Bronchial epithelial cell (primary cell): Measurements from ENCODE around the gene SP110. TPM values are rescaled to one million over a fixed set of nuclear protein-coding genes. Genes with fewer than 3 reads are reported as not detected.

Source experiments
- DNase-seq: peaks from one replicate; pipeline ENCODE4 v3.0.0-alpha.2; 2010; ENCODE audit warnings: low read depth
- FAIRE-seq: peaks from 2 replicates; lab custom pipeline; 2011; peaks lifted over from hg19 to GRCh38; lab: Jason Lieb, UNC
- H3K27me3 ChIP-seq: 2 replicates; pipeline ENCODE4 v1.5.1; 2011; ENCODE audit warnings: low read length; ENCODE audit not compliant: control insufficient read depth, insufficient read depth
- H3K36me3 ChIP-seq: 2 replicates; pipeline ENCODE4 v1.5.1; 2011; ENCODE audit warnings: low read length; ENCODE audit not compliant: control insufficient read depth, insufficient read depth
- H3K4me3 ChIP-seq: 2 replicates; pipeline ENCODE4 v1.5.1; 2011; ENCODE audit warnings: mild to moderate bottlenecking, low read depth, low read length, control low read depth
- CTCF ChIP-seq: IDR thresholded peaks from 2 replicates; pipeline ENCODE4 v1.5.1; 2011; ENCODE audit warnings: mild to moderate bottlenecking, moderate library complexity, low read length, control low read depth, inconsistent platforms; ENCODE audit not compliant: insufficient read depth, severe bottlenecking
- total RNA-seq: library from RNA; depleted of rRNA; stranded (reverse); fragments of >200 nt; gene quantifications from 2 replicates; pipeline ENCODE4 v1.2.1, GENCODE V29; 2014

SP110 gene
- total RNA-seq, 1 donor from 2014 or later, result 0.53 TPM

GRCh38 chr2:230176996-230177395 is 42.8 kb downstream of the SP110 start:
- DNase-seq, result no peak
- no peak overlapping the region for H3K4me3 ChIP-seq
- TF ChIP-seq CTCF, result no peak
- FAIRE-seq, result no peak
- H3K27me3 ChIP-seq, result no peaks in the 10 kb centered on the region
- peaks cover 1% of the 10 kb centered on the region for H3K36me3 ChIP-seq

GRCh38 chr2:230174466-230174865 is 45.3 kb downstream of the SP110 start:
- Histone ChIP-seq H3K27me3 (no peaks in the 10 kb centered on the region), H3K4me3 (no peak overlapping the region), H3K36me3 (no peaks in the 10 kb centered on the region)
- no peak for DNase-seq
- TF ChIP-seq CTCF, result no peak
- FAIRE-seq, result no peak

- Histone ChIP-seq H3K4me3 (no peak overlapping the region), H3K27me3 (no peaks in the 10 kb centered on the region), H3K36me3 (no peaks in the 10 kb centered on the region)
- no peak for TF ChIP-seq CTCF
- no peak for DNase-seq
- FAIRE-seq, result no peak
Observed at GRCh38 chr2:230172852-230173251, 46.9 kb downstream of the SP110 start.

- FAIRE-seq, result no peak
- no peak for TF ChIP-seq CTCF
Observed at GRCh38 chr2:230172156-230172555, 47.6 kb downstream of the SP110 start.

GRCh38 chr2:230170532-230170931 is 49.3 kb downstream of the SP110 start:
- no peak overlapping the region for H3K4me3 ChIP-seq
- no peak for DNase-seq

More at GRCh38 chr2:230172156-230172555, 47.6 kb downstream of the SP110 start:
- Histone ChIP-seq H3K36me3 (no peaks in the 10 kb centered on the region), H3K27me3 (no peaks in the 10 kb centered on the region), H3K4me3 (no peak overlapping the region)
- no peak for DNase-seq

More at GRCh38 chr2:230170532-230170931, 49.3 kb downstream of the SP110 start:
- no peak for TF ChIP-seq CTCF
- Histone ChIP-seq H3K27me3 (no peaks in the 10 kb centered on the region), H3K36me3 (no peaks in the 10 kb centered on the region)
- no peak for FAIRE-seq
